Measurements from ENCODE around the gene ECHDC3. TPM values are rescaled to one million over a fixed set of nuclear protein-coding genes. Genes with fewer than 3 reads are reported as not detected.

Gene ECHDC3
- total RNA-seq, 1 experiment from 2014 or later: 30.1 TPM

DNA sequence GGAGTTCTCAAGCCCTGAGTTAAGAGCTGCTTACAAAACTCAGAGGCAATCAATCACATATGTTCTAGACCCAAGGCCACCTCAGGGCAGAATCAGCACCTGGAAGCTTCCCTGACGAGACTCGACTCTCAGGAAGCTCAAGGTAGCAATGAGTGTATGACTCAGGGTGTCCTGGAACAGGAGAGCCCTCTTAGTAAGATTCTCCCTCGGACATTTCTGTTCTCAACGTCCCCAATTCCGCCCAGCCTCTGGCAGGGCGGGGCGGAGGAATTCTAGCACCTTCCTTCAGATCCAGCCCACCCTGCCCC is 41.3 kb downstream of the ECHDC3 start:
- H3K27me3 ChIP-seq (replicated peaks; ENCODE audit: control insufficient read depth, insufficient read depth, low read length): no peaks in the 10 kb centered on the region
- no peaks in the 10 kb centered on the region for H3K9me3 ChIP-seq
- Mint-ChIP-seq H3K9me3 (ENCODE audit: unreplicated experiment) (no peaks in the 10 kb centered on the region), H3K27ac (ENCODE audit: unreplicated experiment) (no peak overlapping the region), H3K36me3 (ENCODE audit: insufficient read depth, unreplicated experiment) (no peaks in the 10 kb centered on the region), H3K27me3 (ENCODE audit: insufficient read depth, unreplicated experiment) (no peaks in the 10 kb centered on the region), H3K4me1 (ENCODE audit: low read depth, unreplicated experiment) (peaks cover 8% of the 10 kb centered on the region), H3K4me3 (ENCODE audit: unreplicated experiment) (no peak overlapping the region)
- peaks cover 10% of the 10 kb centered on the region; the same call in 1 of the 2 replicates for H3K4me1 ChIP-seq
- CTCF ChIA-PET: interaction anchor here (0.6 to 3.0 kb wide), 18 partner anchors 7 to 260 kb away, joined by 3 to 47 read pairs (median 6); no protein-coding TSS in a partner anchor
- no TSS peak for BruUV-seq (replicated peaks)
- no peaks in the 10 kb centered on the region for H3K36me3 ChIP-seq (ENCODE audit: control insufficient read depth, insufficient read depth, low read length)
- TF ChIP-seq, protein P1, sequence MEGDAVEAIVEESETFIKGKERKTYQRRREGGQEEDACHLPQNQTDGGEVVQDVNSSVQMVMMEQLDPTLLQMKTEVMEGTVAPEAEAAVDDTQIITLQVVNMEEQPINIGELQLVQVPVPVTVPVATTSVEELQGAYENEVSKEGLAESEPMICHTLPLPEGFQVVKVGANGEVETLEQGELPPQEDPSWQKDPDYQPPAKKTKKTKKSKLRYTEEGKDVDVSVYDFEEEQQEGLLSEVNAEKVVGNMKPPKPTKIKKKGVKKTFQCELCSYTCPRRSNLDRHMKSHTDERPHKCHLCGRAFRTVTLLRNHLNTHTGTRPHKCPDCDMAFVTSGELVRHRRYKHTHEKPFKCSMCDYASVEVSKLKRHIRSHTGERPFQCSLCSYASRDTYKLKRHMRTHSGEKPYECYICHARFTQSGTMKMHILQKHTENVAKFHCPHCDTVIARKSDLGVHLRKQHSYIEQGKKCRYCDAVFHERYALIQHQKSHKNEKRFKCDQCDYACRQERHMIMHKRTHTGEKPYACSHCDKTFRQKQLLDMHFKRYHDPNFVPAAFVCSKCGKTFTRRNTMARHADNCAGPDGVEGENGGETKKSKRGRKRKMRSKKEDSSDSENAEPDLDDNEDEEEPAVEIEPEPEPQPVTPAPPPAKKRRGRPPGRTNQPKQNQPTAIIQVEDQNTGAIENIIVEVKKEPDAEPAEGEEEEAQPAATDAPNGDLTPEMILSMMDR (IDR thresholded peaks at IDR 0.05; ENCODE audit: insufficient read depth in 1 of 2, low read depth in 1 of 2, low read length in 1 of 2, severe bottlenecking in 1 of 2, unreplicated experiment in 1 of 2): no peak
- intact Hi-C loops (cut with micrococcal nuclease; ENCODE audit: unreplicated experiment): loop anchor here (1.0 to 2.0 kb wide), 2 partner anchors 37 to 73 kb away; no protein-coding TSS in a partner anchor
- POLR2A ChIA-PET: interaction anchor here (0.8 to 1.1 kb wide), 3 partner anchors 10 to 92 kb away, joined by 3 to 8 read pairs (median 7); no protein-coding TSS in a partner anchor
- no peak for DNase-seq
- no peak overlapping the region for H3K4me3 ChIP-seq (ENCODE audit: low read depth, low read length)

DNA sequence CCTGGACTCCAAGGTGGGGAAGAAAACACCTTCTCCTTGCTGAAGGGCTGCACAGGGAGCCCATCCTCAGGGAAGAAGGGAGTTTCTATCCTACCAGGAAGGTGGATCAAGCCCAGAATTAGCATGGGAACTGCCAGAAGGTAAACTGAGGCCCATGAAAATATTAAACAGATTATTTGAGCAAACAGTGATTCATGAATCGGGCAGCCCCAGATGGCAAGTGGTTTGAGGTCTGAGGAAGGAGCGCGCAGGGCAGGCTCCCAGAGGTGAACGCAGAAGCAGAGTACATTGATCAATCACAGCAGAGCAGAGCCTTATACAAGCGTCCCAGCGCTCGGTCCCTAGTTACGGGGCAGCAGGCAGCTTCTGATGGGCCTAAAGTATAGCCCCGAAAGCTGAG is 45.2 kb downstream of the ECHDC3 start:
- H3K27me3 Mint-ChIP-seq (ENCODE audit: insufficient read depth, unreplicated experiment): no peaks in the 10 kb centered on the region
- TF ChIP-seq, protein P1 (IDR thresholded peaks at IDR 0.05; ENCODE audit: insufficient read depth in 1 of 2, low read depth in 1 of 2, low read length in 1 of 2, severe bottlenecking in 1 of 2, unreplicated experiment in 1 of 2): no peak
- no peak for DNase-seq
- peak overlapping the region; percentile 35 for H3K27ac Mint-ChIP-seq (ENCODE audit: unreplicated experiment)
- no TSS peak for BruUV-seq (replicated peaks)
- no peaks in the 10 kb centered on the region for H3K36me3 ChIP-seq (ENCODE audit: control insufficient read depth, insufficient read depth, low read length)
- peaks cover 14% of the 10 kb centered on the region for H3K4me1 Mint-ChIP-seq (ENCODE audit: low read depth, unreplicated experiment)
- intact Hi-C loops (cut with micrococcal nuclease; ENCODE audit: unreplicated experiment): no loop called here
- H3K4me1 ChIP-seq: peaks cover 14% of the 10 kb centered on the region
- peaks cover 6% of the 10 kb centered on the region for H3K36me3 Mint-ChIP-seq (ENCODE audit: insufficient read depth, unreplicated experiment)
- no peaks in the 10 kb centered on the region for H3K9me3 Mint-ChIP-seq (ENCODE audit: unreplicated experiment)
- no peak overlapping the region for H3K4me3 ChIP-seq (ENCODE audit: low read depth, low read length)
- POLR2A ChIA-PET: no interaction called here
- H3K4me3 Mint-ChIP-seq (ENCODE audit: unreplicated experiment): no peak overlapping the region
- CTCF ChIA-PET: no interaction called here
- H3K9me3 ChIP-seq: no peaks in the 10 kb centered on the region
- no peaks in the 10 kb centered on the region for H3K27me3 ChIP-seq (replicated peaks; ENCODE audit: control insufficient read depth, insufficient read depth, low read length)

DNA sequence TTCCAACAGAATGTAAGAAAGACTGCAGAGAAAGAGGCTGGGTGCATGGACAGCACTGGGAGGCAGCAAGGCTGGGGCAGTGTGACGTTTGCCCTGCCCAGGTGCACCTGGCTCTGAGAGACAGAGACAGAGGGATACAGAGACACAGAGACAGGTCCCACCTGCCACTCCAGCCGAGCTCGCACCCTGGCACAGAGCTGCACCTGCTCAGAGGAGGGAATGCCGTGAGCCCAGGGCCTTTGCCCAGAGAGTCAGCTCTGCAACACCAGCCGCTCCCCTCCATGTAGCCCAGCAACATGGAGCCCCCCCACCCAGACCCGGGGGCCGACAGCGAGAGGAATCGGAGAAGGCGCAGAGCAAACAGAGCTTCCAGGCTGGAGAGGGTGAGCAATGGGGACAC is 45.7 kb downstream of the ECHDC3 start:
- peaks cover 6% of the 10 kb centered on the region for H3K36me3 Mint-ChIP-seq (ENCODE audit: insufficient read depth, unreplicated experiment)
- ChIA-PET CTCF (no interaction called here), POLR2A (no interaction called here)
- Histone ChIP-seq H3K9me3 (no peaks in the 10 kb centered on the region), H3K27me3 (replicated peaks; ENCODE audit: control insufficient read depth, insufficient read depth, low read length) (no peaks in the 10 kb centered on the region), H3K4me1 (peaks cover 13% of the 10 kb centered on the region), H3K36me3 (ENCODE audit: control insufficient read depth, insufficient read depth, low read length) (no peaks in the 10 kb centered on the region), H3K4me3 (ENCODE audit: low read depth, low read length) (no peak overlapping the region)
- DNase-seq: no peak
- no TSS peak for BruUV-seq (replicated peaks)
- H3K9me3 Mint-ChIP-seq (ENCODE audit: unreplicated experiment): no peaks in the 10 kb centered on the region
- TF ChIP-seq, protein P1 (IDR thresholded peaks at IDR 0.05; ENCODE audit: insufficient read depth in 1 of 2, low read depth in 1 of 2, low read length in 1 of 2, severe bottlenecking in 1 of 2, unreplicated experiment in 1 of 2): no peak
- H3K27ac Mint-ChIP-seq (ENCODE audit: unreplicated experiment): no peak overlapping the region
- H3K27me3 Mint-ChIP-seq (ENCODE audit: insufficient read depth, unreplicated experiment): no peaks in the 10 kb centered on the region
- intact Hi-C loops (cut with micrococcal nuclease; ENCODE audit: unreplicated experiment): no loop called here
- peaks cover 13% of the 10 kb centered on the region for H3K4me1 Mint-ChIP-seq (ENCODE audit: low read depth, unreplicated experiment)
- H3K4me3 Mint-ChIP-seq (ENCODE audit: unreplicated experiment): no peak overlapping the region
